ENCODE measurements around the gene SNAPC5. TPM values are rescaled to one million over a fixed set of nuclear protein-coding genes. Genes with fewer than 3 reads are reported as not detected.

The SNAPC5 gene
- total RNA-seq, 1 donor from 2014 or later, result 3.7 TPM

GRCh38 chr15:66459818-66460615 lies 37.5 kb downstream of the SNAPC5 start:
- Histone ChIP-seq H3K4me1 (no peaks in the 10 kb centered on the region), H3K9me3 (no peaks in the 10 kb centered on the region), H3K27me3 (no peaks in the 10 kb centered on the region), H3K27ac (no peak overlapping the region), H3K36me3 (no peaks in the 10 kb centered on the region), H3K4me3 (no peak overlapping the region)
- TF ChIP-seq, protein P1, sequence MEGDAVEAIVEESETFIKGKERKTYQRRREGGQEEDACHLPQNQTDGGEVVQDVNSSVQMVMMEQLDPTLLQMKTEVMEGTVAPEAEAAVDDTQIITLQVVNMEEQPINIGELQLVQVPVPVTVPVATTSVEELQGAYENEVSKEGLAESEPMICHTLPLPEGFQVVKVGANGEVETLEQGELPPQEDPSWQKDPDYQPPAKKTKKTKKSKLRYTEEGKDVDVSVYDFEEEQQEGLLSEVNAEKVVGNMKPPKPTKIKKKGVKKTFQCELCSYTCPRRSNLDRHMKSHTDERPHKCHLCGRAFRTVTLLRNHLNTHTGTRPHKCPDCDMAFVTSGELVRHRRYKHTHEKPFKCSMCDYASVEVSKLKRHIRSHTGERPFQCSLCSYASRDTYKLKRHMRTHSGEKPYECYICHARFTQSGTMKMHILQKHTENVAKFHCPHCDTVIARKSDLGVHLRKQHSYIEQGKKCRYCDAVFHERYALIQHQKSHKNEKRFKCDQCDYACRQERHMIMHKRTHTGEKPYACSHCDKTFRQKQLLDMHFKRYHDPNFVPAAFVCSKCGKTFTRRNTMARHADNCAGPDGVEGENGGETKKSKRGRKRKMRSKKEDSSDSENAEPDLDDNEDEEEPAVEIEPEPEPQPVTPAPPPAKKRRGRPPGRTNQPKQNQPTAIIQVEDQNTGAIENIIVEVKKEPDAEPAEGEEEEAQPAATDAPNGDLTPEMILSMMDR (IDR thresholded peaks at IDR 0.05), result no peak
- DNase-seq (ENCODE audit: low spot score in 2 of 2), result no peak
- intact Hi-C loops (cut with DNase I), result no loop called here

DNA sequence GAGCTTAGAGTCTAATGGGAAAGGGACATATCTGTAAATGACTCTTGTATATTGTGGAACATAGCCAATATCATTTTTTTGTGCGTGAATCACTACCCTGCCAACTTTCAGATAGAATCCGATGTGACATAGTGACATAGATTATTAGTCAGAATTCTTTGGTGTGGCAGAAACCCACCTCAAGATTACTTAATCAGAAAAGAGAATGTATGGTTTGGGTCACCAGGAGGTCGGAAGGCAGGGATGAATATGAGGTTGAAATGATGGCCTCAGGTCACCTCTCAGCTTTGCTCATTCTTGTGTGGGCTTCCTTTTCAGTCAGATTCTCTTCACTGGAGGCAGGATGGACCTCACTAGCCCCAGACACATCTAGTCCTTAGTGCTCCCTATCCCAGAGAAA lies 41.4 kb downstream of the SNAPC5 start:
- TF ChIP-seq, protein P1 (IDR thresholded peaks at IDR 0.05), result no peak
- DNase-seq (ENCODE audit: low spot score in 2 of 2), result no peak
- Histone ChIP-seq H3K9me3 (no peaks in the 10 kb centered on the region), H3K27ac (no peak overlapping the region), H3K36me3 (peaks cover 0 to 5% of the 10 kb centered on the region in 2 donors), H3K4me3 (no peak overlapping the region), H3K27me3 (no peaks in the 10 kb centered on the region), H3K4me1 (no peaks in the 10 kb centered on the region)
- intact Hi-C loops (cut with DNase I), result no loop called here

GRCh38 chr15:66454143-66454542 lies 43.4 kb downstream of the SNAPC5 start:
- H3K36me3 ChIP-seq, result peaks cover 0 to 5% of the 10 kb centered on the region in 2 donors
- no peaks in the 10 kb centered on the region for H3K27me3 ChIP-seq
- no peak for DNase-seq (ENCODE audit: low spot score in 2 of 2)
- H3K4me3 ChIP-seq, result no peak overlapping the region
- no peak overlapping the region for H3K27ac ChIP-seq
- H3K4me1 ChIP-seq, result no peaks in the 10 kb centered on the region
- TF ChIP-seq, protein P1 (IDR thresholded peaks at IDR 0.05), result no peak
- intact Hi-C loops (cut with DNase I), result no loop called here
- no peaks in the 10 kb centered on the region for H3K9me3 ChIP-seq

DNA sequence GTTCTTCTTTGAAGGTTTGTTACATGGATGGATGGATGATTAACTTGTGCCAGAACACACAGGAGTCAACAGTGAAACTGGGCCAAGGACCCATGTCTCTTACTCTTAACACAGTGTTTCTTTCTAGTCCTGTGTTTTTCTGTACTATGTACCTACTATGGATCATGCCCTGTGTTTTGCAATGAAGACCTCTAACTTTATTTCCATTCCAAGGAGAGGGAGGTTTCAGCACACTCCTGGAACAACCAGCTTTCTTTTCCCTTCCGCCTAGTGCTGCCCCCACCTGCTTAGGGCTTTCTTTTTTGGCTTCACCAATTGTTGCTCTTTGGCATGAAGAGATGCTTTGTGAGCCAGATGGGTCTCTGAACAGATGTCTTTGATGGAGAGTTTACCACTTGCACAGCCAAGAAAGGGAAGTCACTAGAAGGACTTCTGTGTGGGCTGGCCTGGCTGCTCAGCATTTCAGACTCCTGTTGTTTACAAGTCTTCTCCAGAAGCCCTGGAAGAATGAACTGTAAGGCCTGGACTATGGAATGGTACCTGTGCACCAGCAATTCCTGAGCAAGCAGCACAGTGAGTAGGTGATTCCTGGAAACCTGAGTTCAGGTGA lies 44.5 kb downstream of the SNAPC5 start:
- TF ChIP-seq, protein P1 (IDR thresholded peaks at IDR 0.05), result no peak
- no peak overlapping the region for H3K27ac ChIP-seq
- no peaks in the 10 kb centered on the region for H3K27me3 ChIP-seq
- H3K36me3 ChIP-seq, result peaks cover 0 to 5% of the 10 kb centered on the region in 2 donors
- DNase-seq (ENCODE audit: low spot score in 2 of 2), result no peak
- no peaks in the 10 kb centered on the region for H3K9me3 ChIP-seq
- no peak overlapping the region for H3K4me3 ChIP-seq
- intact Hi-C loops (cut with DNase I), result no loop called here
- H3K4me1 ChIP-seq, result no peaks in the 10 kb centered on the region

DNA sequence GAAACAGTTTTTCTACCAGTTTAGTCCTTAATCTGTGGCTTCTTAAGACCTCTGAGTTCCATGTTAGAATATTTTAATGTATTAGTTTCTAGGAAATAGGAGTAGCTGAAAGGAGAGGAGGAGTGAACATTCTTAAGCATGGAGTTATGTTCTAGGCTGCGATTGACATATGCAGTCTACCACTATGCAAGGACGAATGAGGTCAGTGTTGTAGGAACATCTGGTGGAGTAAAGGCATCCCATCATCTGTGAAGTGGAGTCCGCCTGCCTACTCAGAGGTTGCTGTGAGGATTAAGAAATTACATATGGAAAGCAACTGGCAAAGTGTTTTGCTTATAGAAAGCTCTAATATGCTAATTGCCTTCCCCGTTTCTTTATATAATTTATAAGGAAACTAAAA lies 45.1 kb downstream of the SNAPC5 start:
- no peaks in the 10 kb centered on the region for H3K9me3 ChIP-seq
- H3K4me3 ChIP-seq, result no peak overlapping the region
- intact Hi-C loops (cut with DNase I), result no loop called here
- no peak for DNase-seq (ENCODE audit: low spot score in 2 of 2)
- H3K4me1 ChIP-seq, result no peaks in the 10 kb centered on the region
- TF ChIP-seq, protein P1 (IDR thresholded peaks at IDR 0.05), result no peak
- no peaks in the 10 kb centered on the region for H3K27me3 ChIP-seq
- H3K36me3 ChIP-seq, result peaks cover 0 to 8% of the 10 kb centered on the region in 2 donors
- no peak overlapping the region for H3K27ac ChIP-seq

Other genes with a start within 250 kb of the SNAPC5 start
- not detected for gene MEGF11, start 244.0 kb downstream of the SNAPC5 start, total RNA-seq
- gene DIS3L, start 204.2 kb downstream of the SNAPC5 start, total RNA-seq, result 10.3 TPM
- gene TIPIN, start 141.1 kb downstream of the SNAPC5 start, total RNA-seq, result 6.1 TPM
- gene MAP2K1, start 110.8 kb downstream of the SNAPC5 start, total RNA-seq, result 21.2 TPM
- 2,799 TPM for gene RPL4, start 7.1 kb upstream of the SNAPC5 start, total RNA-seq
- gene ZWILCH, start 7.6 kb upstream of the SNAPC5 start, total RNA-seq, result 2.3 TPM
- not detected for gene LCTL, start 68.2 kb upstream of the SNAPC5 start, total RNA-seq
- 140 TPM for gene SMAD6, start 204.5 kb upstream of the SNAPC5 start, total RNA-seq

All from ascending aorta (tissue), 2 donors.